ENCODE measurements around the gene EFNA2. TPM values are rescaled to one million over a fixed set of nuclear protein-coding genes. Genes with fewer than 3 reads are reported as not detected.

The EFNA2 gene
- not detected for total RNA-seq

GRCh38 chr19:1285737-1286360 is at the start of gene EFNA2:
Gene EFNA2 (plus strand): TSS chr19:1285873. CDS start chr19:1286169, 296 bp downstream.
- Histone ChIP-seq H3K27ac (peak within 1 kb of the TSS in 1 of 4 donors; percentile 64), H3K36me3 (no peaks in the 10 kb centered on the region), H3K4me1 (peaks cover 0 to 22% (median 0%) of the 10 kb centered on the region in 4 donors), H3K9me3 (no peaks in the 10 kb centered on the region), H3K4me3 (peak within 1 kb of the TSS in 2 of 4 donors; percentile 11 to 37), H3K27me3 (peaks cover 0 to 76% of the 10 kb centered on the region in 2 donors)
- WGBS, 2 donors: 0 to 1% methylated on average over 11 to 18 of the region's 113 CpGs
- no peak for DNase-seq (ENCODE audit: low spot score in 2 of 2)
- TF ChIP-seq EP300 (IDR thresholded peaks at IDR 0.05) (no peak), POLR2A (IDR thresholded peaks at IDR 0.05) (no peak), CTCF (IDR thresholded peaks at IDR 0.05) (no peak)

GRCh38 chr19:1236576-1236975 is 49.1 kb upstream of the EFNA2 start:
- no peak for DNase-seq (ENCODE audit: low spot score in 2 of 2)
- Histone ChIP-seq H3K27me3 (no peaks in the 10 kb centered on the region), H3K27ac (peak overlapping the region; percentile 56 to 93 (median 74)), H3K9me3 (no peaks in the 10 kb centered on the region), H3K4me3 (peak overlapping the region; percentile 40 to 67 (median 54)), H3K4me1 (peaks cover 5 to 72% (median 36%) of the 10 kb centered on the region in 4 donors), H3K36me3 (peaks cover 0 to 13% (median 0%) of the 10 kb centered on the region in 3 donors)
- TF ChIP-seq CTCF (IDR thresholded peaks at IDR 0.05): no peak
- no peak for TF ChIP-seq EP300 (IDR thresholded peaks at IDR 0.05)
- TF ChIP-seq POLR2A (IDR thresholded peaks at IDR 0.05): no peak
- WGBS, 2 donors: 10 to 20% methylated on average over 2 to 27 of the region's 42 CpGs

GRCh38 chr19:1237027-1237659 is 48.5 kb upstream of the EFNA2 start:
- no peaks in the 10 kb centered on the region for H3K9me3 ChIP-seq
- H3K4me1 ChIP-seq: peaks cover 5 to 74% (median 37%) of the 10 kb centered on the region in 4 donors
- peaks cover 0 to 13% (median 0%) of the 10 kb centered on the region in 3 donors for H3K36me3 ChIP-seq
- H3K4me3 ChIP-seq: peak overlapping the region; percentile 40 to 67 (median 54)
- no peaks in the 10 kb centered on the region for H3K27me3 ChIP-seq
- TF ChIP-seq POLR2A (IDR thresholded peaks at IDR 0.05): no peak
- peak in 1 of 2 donors; percentile 11 for TF ChIP-seq EP300 (IDR thresholded peaks at IDR 0.05)
- peak in 1 of 5 experiments; percentile 1 for TF ChIP-seq CTCF (IDR thresholded peaks at IDR 0.05)
- 1 to 2% methylated on average over 12 to 19 of the region's 60 CpGs for WGBS, 2 donors
- peak overlapping the region; percentile 56 to 93 (median 74) for H3K27ac ChIP-seq
- no peak for DNase-seq (ENCODE audit: low spot score in 2 of 2)

- Histone ChIP-seq H3K4me3 (peak within 1 kb of the TSS; percentile 40 to 67 (median 54)), H3K27ac (peak within 1 kb of the TSS; percentile 94 to 99 (median 96)), H3K36me3 (peaks cover 0 to 13% (median 0%) of the 10 kb centered on the region in 3 donors), H3K27me3 (no peaks in the 10 kb centered on the region), H3K9me3 (no peaks in the 10 kb centered on the region), H3K4me1 (peaks cover 5 to 74% (median 39%) of the 10 kb centered on the region in 4 donors)
- no peak for DNase-seq (ENCODE audit: low spot score in 2 of 2)
- WGBS, 2 donors: 1% methylated on average over 12 of the region's 87 CpGs; no CpG with 5 or more reads in 1 of the 2 donors
- no peak for TF ChIP-seq CTCF (IDR thresholded peaks at IDR 0.05)
- peak in 1 of 2 donors; percentile 37 for TF ChIP-seq POLR2A (IDR thresholded peaks at IDR 0.05)
Measured at GRCh38 chr19:1237754-1238368, 47.8 kb upstream of the EFNA2 start, which contains the start of gene CBARP. Gene CBARP (minus strand): TSS chr19:1238005. CDS start chr19:1236100, 1,905 bp downstream.
